GM21717 (cell line): ENCODE results near the gene RFLNA.
"Not testable (repeated sequence)": the region's sequence is repeated elsewhere in the genome, so short reads cannot be mapped to it uniquely, and the experiment has no call there.

Experiments
- ATAC-seq: cut with Tn5 transposase; IDR thresholded peaks from one replicate; pipeline ENCODE4 v1.9.1; 2021; ENCODE audit warnings: mild to moderate bottlenecking, moderate library complexity; ENCODE audit not compliant: unreplicated experiment

Gene RFLNA

GRCh38 chr12:124318278-124319020 lies 23.6 kb downstream of the RFLNA start:
- ATAC-seq = no peak

GRCh38 chr12:124319368-124320050 lies 24.6 kb downstream of the RFLNA start:
- ATAC-seq = no peak

GRCh38 chr12:124321040-124321481 lies 26.2 kb downstream of the RFLNA start:
- peak; percentile 72 for ATAC-seq

- ATAC-seq = peak; percentile 11
Observed at GRCh38 chr12:124321556-124322270, 26.8 kb downstream of the RFLNA start.

- ATAC-seq = no peak
Observed at GRCh38 chr12:124322271-124322998, 27.5 kb downstream of the RFLNA start.

- not testable (repeated sequence) for ATAC-seq
Observed at GRCh38 chr12:124322999-124323328, 28.1 kb downstream of the RFLNA start.

- no peak for ATAC-seq
Observed at GRCh38 chr12:124323771-124324530, 29.1 kb downstream of the RFLNA start.

GRCh38 chr12:124324803-124325705 lies 30.2 kb downstream of the RFLNA start:
- ATAC-seq = no peak

- ATAC-seq = no peak
Observed at GRCh38 chr12:124326104-124326503, 31.2 kb downstream of the RFLNA start.

GRCh38 chr12:124326871-124327270 lies 32.0 kb downstream of the RFLNA start:
- ATAC-seq = no peak

GRCh38 chr12:124327362-124328043 lies 32.6 kb downstream of the RFLNA start:
- ATAC-seq = no peak

GRCh38 chr12:124328116-124328515 lies 33.2 kb downstream of the RFLNA start:
- ATAC-seq = no peak

- ATAC-seq = no peak
Observed at GRCh38 chr12:124328636-124329035, 33.7 kb downstream of the RFLNA start.

- no peak for ATAC-seq
Observed at GRCh38 chr12:124332058-124332672, 37.3 kb downstream of the RFLNA start.

GRCh38 chr12:124332900-124333299 lies 38.0 kb downstream of the RFLNA start:
- no peak for ATAC-seq

GRCh38 chr12:124333724-124334123 lies 38.8 kb downstream of the RFLNA start:
- ATAC-seq = no peak

- ATAC-seq = no peak
Observed at GRCh38 chr12:124334266-124334665, 39.4 kb downstream of the RFLNA start.

- ATAC-seq = no peak
Observed at GRCh38 chr12:124334976-124335375, 40.1 kb downstream of the RFLNA start.
